ENCODE measurements around the gene SGCA. TPM values are rescaled to one million over a fixed set of nuclear protein-coding genes. Genes with fewer than 3 reads are reported as not detected.

Gene SGCA
- total and polyA plus RNA-seq, 7 donors = 2.5 to 80.1 (median 27.3) TPM

- WGBS, 2 donors = 6% methylated on average over 34 of the region's 34 CpGs
- H3K9me3 ChIP-seq = no peaks in the 10 kb centered on the region
- DNase-seq = peak; percentile 97
- H3K4me3 ChIP-seq = peak within 1 kb of the TSS; percentile 69 to 93 (median 77)
- intact Hi-C loops (cut with DNase I) = no loop called here
- H3K27ac ChIP-seq = peak within 1 kb of the TSS; percentile 87 to 99 (median 96)
- TF ChIP-seq POLR2A (IDR thresholded peaks at IDR 0.05) (peak; percentile 98 to 99), POLR2AphosphoS5 (IDR thresholded peaks at IDR 0.05) (peak; percentile 96 to 100 (median 99)), CTCF (IDR thresholded peaks at IDR 0.05) (no peak), EP300 (IDR thresholded peaks at IDR 0.05) (peak in 1 of 4 donors; percentile 6)
- H3K36me3 ChIP-seq = peaks cover 19 to 32% (median 23%) of the 10 kb centered on the region in 4 donors
- no peaks in the 10 kb centered on the region for H3K27me3 ChIP-seq
- peaks cover 0 to 81% (median 76%) of the 10 kb centered on the region in 4 donors for H3K4me1 ChIP-seq
These were observed 35.6 kb downstream of the SGCA start, which contains the start of gene COL1A1 for GRCh38 chr17:50201276-50201854. Gene COL1A1, minus strand, starts transcription at chr17:50201631. Its CDS starts 118 bp downstream, at chr17:50201513.

GRCh38 chr17:50203086-50203485, 37.3 kb downstream of the SGCA start:
- Histone ChIP-seq H3K27me3 (no peaks in the 10 kb centered on the region), H3K4me1 (peaks cover 0 to 81% (median 76%) of the 10 kb centered on the region in 4 donors), H3K9me3 (no peaks in the 10 kb centered on the region), H3K27ac (peak overlapping the region; percentile 59 to 99 (median 96)), H3K4me3 (no peak overlapping the region), H3K36me3 (peaks cover 2 to 15% (median 6%) of the 10 kb centered on the region in 4 donors)
- TF ChIP-seq EP300 (IDR thresholded peaks at IDR 0.05) (no peak), POLR2AphosphoS5 (IDR thresholded peaks at IDR 0.05) (peak in 1 of 4 donors; percentile 33)
- DNase-seq = no peak
- WGBS, 2 donors = 34 to 57% methylated on average over 14 of the region's 14 CpGs
- intact Hi-C loops (cut with DNase I) = no loop called here

GRCh38 chr17:50203604-50204345, 38.0 kb downstream of the SGCA start:
- peak overlapping the region; percentile 59 to 99 (median 96) for H3K27ac ChIP-seq
- intact Hi-C loops (cut with DNase I) = no loop called here
- H3K9me3 ChIP-seq = no peaks in the 10 kb centered on the region
- no peaks in the 10 kb centered on the region for H3K27me3 ChIP-seq
- H3K4me1 ChIP-seq = peaks cover 0 to 81% (median 76%) of the 10 kb centered on the region in 4 donors
- DNase-seq = peak; percentile 62
- TF ChIP-seq POLR2A (IDR thresholded peaks at IDR 0.05) = no peak
- TF ChIP-seq CTCF (IDR thresholded peaks at IDR 0.05) = no peak
- no peak for TF ChIP-seq EP300 (IDR thresholded peaks at IDR 0.05)
- no peak for TF ChIP-seq POLR2AphosphoS5 (IDR thresholded peaks at IDR 0.05)
- H3K36me3 ChIP-seq = peaks cover 0 to 8% (median 2%) of the 10 kb centered on the region in 4 donors
- H3K4me3 ChIP-seq = no peak overlapping the region
- 65 to 75% methylated on average over 13 of the region's 13 CpGs for WGBS, 2 donors

GRCh38 chr17:50204431-50204830, 38.6 kb downstream of the SGCA start:
- Histone ChIP-seq H3K4me1 (peaks cover 0 to 81% (median 76%) of the 10 kb centered on the region in 4 donors), H3K4me3 (no peak overlapping the region), H3K27me3 (no peaks in the 10 kb centered on the region), H3K9me3 (no peaks in the 10 kb centered on the region), H3K36me3 (peaks cover 0 to 2% (median 0%) of the 10 kb centered on the region in 4 donors), H3K27ac (peak overlapping the region; percentile 59 to 99 (median 96))
- TF ChIP-seq POLR2A (IDR thresholded peaks at IDR 0.05) = no peak
- no peak for TF ChIP-seq CTCF (IDR thresholded peaks at IDR 0.05)
- no peak for TF ChIP-seq POLR2AphosphoS5 (IDR thresholded peaks at IDR 0.05)
- TF ChIP-seq EP300 (IDR thresholded peaks at IDR 0.05) = no peak
- DNase-seq = no peak
- intact Hi-C loops (cut with DNase I) = no loop called here
- 71 to 81% methylated on average over 3 of the region's 3 CpGs for WGBS, 2 donors
